SHP77 treated with DMSO at 0.1 percent for 48 hours (cell line): ENCODE measurements around the gene GON4L.
"Not testable (repeated sequence)": the region's sequence is repeated elsewhere in the genome, so short reads cannot be mapped to it uniquely, and the experiment has no call there.

Experiments
- DNase-seq: peaks from one replicate; lab custom pipeline; 2025; lab: John Stamatoyannopoulos, UW

Gene GON4L

DNA sequence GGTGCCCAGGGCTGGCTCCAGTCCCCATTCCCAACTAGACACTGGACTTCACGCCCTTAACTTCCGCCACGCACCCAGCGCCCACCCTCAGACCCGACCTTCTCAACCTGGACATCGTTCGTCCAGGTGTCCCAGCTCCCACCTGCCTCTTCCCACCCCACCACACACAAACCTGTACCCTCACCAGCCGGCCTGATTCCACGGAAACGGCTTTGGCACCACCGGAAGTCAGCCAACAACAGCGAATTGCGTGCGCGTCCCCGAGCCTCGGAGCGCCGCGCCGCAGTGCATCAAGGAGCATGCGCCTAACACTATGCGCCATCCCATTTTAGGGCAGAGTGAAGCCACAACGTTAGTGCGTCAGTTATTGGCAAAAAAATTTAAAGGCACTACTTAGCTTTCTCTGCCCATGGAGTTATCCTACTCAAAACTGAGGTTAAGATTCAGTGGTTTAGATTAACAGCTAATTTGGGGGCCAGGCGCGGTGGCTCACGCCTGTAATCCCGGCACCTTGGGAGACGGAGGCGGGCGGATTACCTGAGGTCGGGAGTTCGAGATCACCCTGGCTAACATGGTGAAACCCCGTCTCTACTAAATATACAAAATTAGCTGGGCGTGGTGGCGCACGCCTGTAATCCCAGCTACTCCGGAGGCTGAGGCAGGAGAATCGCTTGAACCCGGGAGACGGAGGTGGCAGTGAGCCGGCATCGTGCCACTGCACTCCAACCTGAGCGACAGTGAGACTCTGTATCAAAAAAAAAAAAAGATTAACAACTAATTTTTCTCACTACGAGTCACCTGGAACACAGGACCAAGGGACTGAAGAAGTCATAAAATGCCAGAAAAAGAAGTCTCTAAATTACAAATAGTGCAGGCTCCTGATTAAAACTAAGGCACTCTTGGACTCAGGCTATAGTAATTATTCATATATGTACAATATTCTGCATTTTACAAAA lies at the start of gene GON4L:
GON4L (minus strand) TSS at position 240 of the 956 bp plus-strand sequence. CDS start 3,434 bp downstream, outside the sequence.
- DNase-seq, result peak; percentile 99

DNA sequence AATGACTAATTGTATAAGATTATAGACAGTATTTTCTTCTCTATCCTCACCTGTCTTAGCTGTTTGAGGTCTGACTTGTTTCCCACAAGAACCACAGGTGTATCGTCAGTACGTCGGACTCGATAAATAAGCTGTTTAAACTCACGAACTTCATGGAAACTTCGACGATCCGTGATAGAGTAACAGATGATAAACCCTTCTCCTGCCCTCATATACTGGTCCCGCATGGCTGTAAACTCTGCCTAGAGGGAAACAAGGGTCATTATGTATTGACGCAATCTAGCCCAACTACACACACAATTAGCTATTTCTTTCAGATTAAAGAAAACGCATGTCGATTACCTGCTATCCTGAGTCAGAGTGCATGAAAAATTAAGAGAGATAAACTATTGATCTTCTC lies 47.2 kb upstream of the GON4L start:
- no peak for DNase-seq

GRCh38 chr1:155900161-155900560 lies 43.1 kb upstream of the GON4L start:
- DNase-seq, result no peak

GRCh38 chr1:155899683-155900082 lies 42.7 kb upstream of the GON4L start:
- no peak for DNase-seq

DNA sequence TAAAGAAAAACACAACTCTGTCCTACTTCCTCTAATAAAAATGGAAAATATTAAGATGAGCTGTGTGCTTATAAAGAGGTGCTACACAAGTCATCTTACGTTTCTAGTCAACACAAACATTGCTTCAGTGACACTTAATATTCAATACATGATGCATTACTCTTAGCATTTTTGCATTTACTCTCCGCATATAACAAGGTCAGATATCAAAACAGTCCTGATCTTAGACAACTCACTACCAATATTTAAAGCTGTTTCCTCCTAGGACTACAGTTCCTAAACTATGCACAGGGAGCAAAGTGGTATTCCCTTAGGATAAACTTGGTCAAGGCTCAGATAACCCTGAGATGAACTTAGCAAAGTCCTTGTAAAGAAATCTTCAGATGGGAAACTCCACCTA lies 41.9 kb upstream of the GON4L start:
- no peak for DNase-seq

- no peak for DNase-seq
Observed at GRCh38 chr1:155897746-155898145, 40.7 kb upstream of the GON4L start.

DNA sequence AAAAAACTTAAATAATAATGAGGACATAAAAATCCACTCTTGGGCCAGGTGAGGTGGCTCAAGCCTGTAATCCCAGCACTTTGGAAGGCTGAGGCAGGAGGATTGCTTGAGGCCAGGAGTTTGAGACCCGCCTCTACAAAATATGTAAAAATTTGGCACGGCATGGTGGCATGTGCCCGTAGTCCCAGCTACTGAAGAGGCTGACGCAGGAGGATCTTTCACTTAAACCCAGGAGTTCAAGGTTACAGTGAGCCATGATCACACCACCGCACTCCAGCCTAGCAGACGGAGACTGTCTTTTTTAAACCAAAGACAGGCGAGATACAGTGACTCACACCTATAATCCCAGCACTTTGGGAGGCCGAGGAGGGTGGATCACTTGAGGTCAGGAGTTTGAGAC lies 39.5 kb upstream of the GON4L start:
- not testable (repeated sequence) for DNase-seq

- not testable (repeated sequence) for DNase-seq
Observed at GRCh38 chr1:155895617-155896016, 38.6 kb upstream of the GON4L start.

DNA sequence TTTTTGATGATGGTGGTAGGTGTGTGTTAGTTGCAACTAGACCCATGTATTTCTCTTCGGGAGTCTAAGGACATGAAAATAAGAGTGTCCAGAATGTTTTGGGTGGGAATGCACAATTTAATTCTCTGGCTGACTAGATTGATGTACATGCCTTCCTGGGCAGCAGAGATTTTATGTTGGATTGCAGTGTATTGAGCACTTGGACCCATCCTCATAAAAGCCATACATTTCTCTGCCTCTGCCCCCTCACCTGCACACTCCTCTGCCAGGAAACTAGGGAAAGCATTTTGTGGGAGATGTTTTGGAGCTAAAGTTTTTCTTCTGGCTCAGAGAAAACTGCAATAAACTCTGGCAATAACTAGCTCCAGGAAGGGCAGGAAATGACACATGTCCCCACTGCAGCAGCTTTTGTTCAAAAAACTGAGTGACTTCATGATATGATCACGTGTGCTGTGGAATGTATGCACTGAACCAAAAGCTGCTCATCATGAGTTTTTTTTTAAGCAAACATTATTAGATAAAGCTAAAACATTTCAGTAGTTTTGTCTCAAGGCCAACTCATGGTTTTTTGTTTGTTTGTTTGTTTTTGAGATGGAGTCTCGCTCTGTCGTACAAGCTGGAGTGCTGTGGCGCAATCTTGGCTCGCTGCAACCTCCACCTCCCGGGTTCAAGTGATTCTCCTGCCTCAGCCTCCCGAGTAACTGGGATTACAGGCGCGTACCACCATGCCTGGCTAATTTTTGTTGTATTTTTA lies 36.6 kb upstream of the GON4L start:
- DNase-seq, result no peak

GRCh38 chr1:155892796-155893195 lies 35.8 kb upstream of the GON4L start:
- no peak for DNase-seq

GRCh38 chr1:155890251-155890650 lies 33.2 kb upstream of the GON4L start:
- DNase-seq, result no peak

- no peak for DNase-seq
Observed at GRCh38 chr1:155889566-155889965, 32.6 kb upstream of the GON4L start.

- DNase-seq, result no peak
Observed at GRCh38 chr1:155888481-155888880, 31.5 kb upstream of the GON4L start.

GRCh38 chr1:155884982-155885381 lies 28.0 kb upstream of the GON4L start:
- DNase-seq, result no peak

- no peak for DNase-seq
Observed at GRCh38 chr1:155884031-155884960, 27.3 kb upstream of the GON4L start.

DNA sequence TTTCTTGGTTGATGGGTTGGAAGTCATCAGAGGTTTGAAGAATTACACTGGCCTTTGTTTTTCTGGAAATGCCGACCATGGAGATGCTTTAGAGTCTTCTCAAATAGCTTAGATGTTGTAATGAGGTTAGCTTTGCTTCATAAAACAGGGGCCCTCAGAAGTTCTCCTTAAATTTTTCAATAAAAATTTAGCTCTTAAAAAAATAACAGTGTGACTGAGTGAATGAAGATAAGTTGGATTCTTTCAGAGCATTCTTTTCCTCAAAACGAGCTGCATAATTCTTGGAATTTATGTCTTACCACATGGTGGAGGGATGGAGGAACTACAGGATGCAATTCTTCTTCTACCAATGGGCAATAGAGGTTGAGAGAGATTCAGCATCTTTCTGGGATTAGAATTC lies 25.8 kb upstream of the GON4L start:
- DNase-seq, result no peak

GRCh38 chr1:155882235-155882634 lies 25.2 kb upstream of the GON4L start:
- DNase-seq, result no peak

DNA sequence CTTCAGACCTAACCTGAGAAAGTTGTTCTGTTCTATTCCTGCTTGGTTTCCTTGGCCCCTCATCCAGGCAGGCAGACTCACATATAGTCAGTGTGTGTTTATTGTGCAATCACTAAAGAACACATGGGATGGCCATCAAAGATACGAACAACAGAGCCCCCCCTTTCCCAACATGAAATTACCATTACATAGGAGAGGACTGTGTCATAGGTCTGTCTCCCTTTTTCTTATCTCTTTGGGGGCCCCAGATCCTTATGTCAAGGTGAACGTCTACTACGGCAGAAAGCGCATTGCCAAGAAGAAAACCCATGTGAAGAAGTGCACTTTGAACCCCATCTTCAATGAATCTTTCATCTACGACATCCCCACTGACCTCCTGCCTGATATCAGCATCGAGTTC lies 23.9 kb upstream of the GON4L start:
- no peak for DNase-seq

GRCh38 chr1:155880251-155880650 lies 23.2 kb upstream of the GON4L start:
- DNase-seq, result no peak

- DNase-seq, result no peak
Observed at GRCh38 chr1:155877945-155878344, 20.9 kb upstream of the GON4L start.

DNA sequence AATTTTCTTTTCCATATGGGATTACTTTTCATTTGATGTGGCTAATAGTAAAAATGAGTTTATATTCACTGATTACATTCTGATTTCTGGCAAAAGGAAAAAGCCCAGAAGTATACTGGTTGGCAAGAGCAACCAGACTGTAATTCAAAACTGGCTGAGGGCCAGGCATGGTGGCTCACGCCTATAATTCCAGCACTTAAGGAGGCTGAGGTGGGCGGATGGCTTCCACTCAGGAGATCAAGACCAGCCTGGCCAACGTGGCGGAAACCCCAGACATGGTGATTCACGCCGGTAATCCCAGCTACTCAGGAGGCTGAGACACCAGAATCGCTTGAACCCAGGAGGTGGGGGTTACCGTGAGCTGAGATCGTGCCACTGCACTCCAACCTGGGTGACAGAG lies 16.8 kb upstream of the GON4L start:
- DNase-seq, result no peak

- DNase-seq, result no peak
Observed at GRCh38 chr1:155872527-155872926, 15.5 kb upstream of the GON4L start.
